GM10266 (cell line): ENCODE results near the gene DTD1.

Experiments used
- DNase-seq: peaks from one replicate; pipeline ENCODE4 v3.0.0; 2012; ENCODE audit errors: extremely low spot score
- TF ChIP-seq, protein P1 (sequence below): IDR thresholded peaks from 2 replicates; pipeline ENCODE4 v1.5.1; 2012; ENCODE audit warnings: mild to moderate bottlenecking, low read depth; ENCODE audit not compliant: control insufficient read depth, insufficient read depth; ENCODE audit errors: missing control alignments

Gene DTD1

DNA sequence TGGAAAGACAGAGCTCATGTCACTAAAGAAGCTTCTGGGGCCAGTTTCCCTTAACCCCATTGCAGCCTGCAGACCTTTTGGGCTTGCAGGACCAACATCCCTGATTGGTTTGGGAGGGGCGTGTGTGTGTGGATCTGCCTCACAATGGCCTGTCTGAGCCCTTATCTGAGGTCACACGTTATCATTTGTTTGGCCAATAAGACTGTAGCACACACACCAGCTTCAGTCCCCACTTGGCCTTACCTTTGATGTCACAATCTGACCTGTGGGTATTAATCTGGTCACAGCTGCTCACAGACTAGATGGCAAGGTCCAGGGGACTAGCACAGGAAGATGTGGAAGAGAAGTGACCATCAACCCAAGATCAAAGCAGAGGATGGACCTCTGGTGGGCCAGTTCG is 225.6 kb downstream of the DTD1 start, which contains the start of gene SCP2D1:
TSS of gene SCP2D1 (plus strand) at position 301 of the 400 bp plus-strand sequence. CDS start at position 334, 33 bp downstream.
- no peak for DNase-seq
- TF ChIP-seq, protein P1, sequence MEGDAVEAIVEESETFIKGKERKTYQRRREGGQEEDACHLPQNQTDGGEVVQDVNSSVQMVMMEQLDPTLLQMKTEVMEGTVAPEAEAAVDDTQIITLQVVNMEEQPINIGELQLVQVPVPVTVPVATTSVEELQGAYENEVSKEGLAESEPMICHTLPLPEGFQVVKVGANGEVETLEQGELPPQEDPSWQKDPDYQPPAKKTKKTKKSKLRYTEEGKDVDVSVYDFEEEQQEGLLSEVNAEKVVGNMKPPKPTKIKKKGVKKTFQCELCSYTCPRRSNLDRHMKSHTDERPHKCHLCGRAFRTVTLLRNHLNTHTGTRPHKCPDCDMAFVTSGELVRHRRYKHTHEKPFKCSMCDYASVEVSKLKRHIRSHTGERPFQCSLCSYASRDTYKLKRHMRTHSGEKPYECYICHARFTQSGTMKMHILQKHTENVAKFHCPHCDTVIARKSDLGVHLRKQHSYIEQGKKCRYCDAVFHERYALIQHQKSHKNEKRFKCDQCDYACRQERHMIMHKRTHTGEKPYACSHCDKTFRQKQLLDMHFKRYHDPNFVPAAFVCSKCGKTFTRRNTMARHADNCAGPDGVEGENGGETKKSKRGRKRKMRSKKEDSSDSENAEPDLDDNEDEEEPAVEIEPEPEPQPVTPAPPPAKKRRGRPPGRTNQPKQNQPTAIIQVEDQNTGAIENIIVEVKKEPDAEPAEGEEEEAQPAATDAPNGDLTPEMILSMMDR = no peak

DNA sequence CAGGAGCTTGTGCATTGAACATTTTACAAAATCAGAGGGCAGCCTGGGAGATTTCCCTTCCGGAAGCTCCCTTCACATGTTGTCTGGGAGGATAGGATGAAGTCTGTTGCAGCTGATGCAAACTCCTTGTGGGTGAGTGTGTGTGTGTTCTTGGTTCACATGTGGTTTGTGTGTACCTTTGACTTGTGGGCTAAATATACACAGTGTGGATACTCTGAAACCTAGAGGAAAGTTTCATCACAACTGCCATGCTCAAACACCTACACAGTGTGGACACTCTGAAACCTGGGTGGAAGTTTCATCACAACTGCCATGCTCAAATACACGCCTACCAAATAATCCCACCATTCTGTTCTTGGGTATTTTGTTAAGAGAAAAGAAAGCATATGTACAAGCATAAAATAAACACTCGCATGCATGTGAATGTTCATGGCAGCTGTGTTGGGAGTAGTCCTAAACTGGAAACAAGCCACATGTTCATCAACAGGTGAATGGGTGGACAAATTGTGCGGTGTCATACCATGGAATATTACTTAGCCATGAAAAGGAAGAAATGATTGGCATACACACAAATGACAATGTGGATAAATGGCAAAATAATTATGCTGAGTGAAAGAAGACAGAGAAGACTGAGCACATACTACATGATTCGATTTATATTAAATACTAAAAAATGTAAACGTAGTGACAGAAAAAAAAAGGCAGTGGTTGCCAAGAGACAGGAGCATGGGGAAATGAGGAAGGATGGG is 227.5 kb downstream of the DTD1 start:
- no peak for DNase-seq
- TF ChIP-seq, protein P1 = no peak
